Left ventricle myocardium superior (tissue), 1 donor: ENCODE results near the gene STON2. TPM values are rescaled to one million over a fixed set of nuclear protein-coding genes. Genes with fewer than 3 reads are reported as not detected.

ENCODE experiments used
- ATAC-seq: fragments of 200-7000 bp; cut with Tn5 transposase; one replicate; pipeline ENCODE4 v1.9.1; 2020; ENCODE audit warnings: mild to moderate bottlenecking, moderate library complexity
- DNase-seq: peaks from one replicate; pipeline ENCODE4 v3.0.0-alpha.2; 2020
- intact Hi-C: fragments of 100-400 bp; cut with micrococcal nuclease; formaldehyde crosslinking; loops from one replicate; pipeline ENCODE4 v1.11.0; 2022
- total RNA-seq: library from RNA; stranded (reverse); fragmentation: NEBNext Ultra II Directional; extraction: Animal tissue kit (Norgen Biotek cat#: 25700); gene quantifications from one replicate; pipeline ENCODE4 v1.2.1, GENCODE V29; 2021
- donor health status: DM: no; HTN: yes; CAD: no; lungs with severe emphysema.

The STON2 gene
- total RNA-seq, 1 donor from 2014 or later = 9.3 TPM

GRCh38 chr14:81423504-81423903 is 23.4 kb upstream of the STON2 start:
- DNase-seq (peak; percentile 68), ATAC-seq (peak; percentile 92)
- intact Hi-C loops = no loop called here

- no peak for DNase-seq
- no peak for ATAC-seq
- intact Hi-C loops = no loop called here
Observed at GRCh38 chr14:81418057-81418790, 18.1 kb upstream of the STON2 start.

- DNase-seq (no peak), ATAC-seq (no peak)
- intact Hi-C loops = no loop called here
Observed at GRCh38 chr14:81416981-81417380, 16.9 kb upstream of the STON2 start.

- no peak for DNase-seq
- intact Hi-C loops = no loop called here
- peak; percentile 60 for ATAC-seq
Observed at GRCh38 chr14:81416194-81416952, 16.2 kb upstream of the STON2 start.

GRCh38 chr14:81415781-81416180 is 15.7 kb upstream of the STON2 start:
- intact Hi-C loops = no loop called here

GRCh38 chr14:81414123-81414522 is 14.0 kb upstream of the STON2 start:
- intact Hi-C loops = no loop called here
- ATAC-seq (no peak), DNase-seq (no peak)

More at GRCh38 chr14:81415781-81416180, 15.7 kb upstream of the STON2 start:
- no peak for DNase-seq
- no peak for ATAC-seq

GRCh38 chr14:81412779-81413178 is 12.7 kb upstream of the STON2 start:
- intact Hi-C loops = no loop called here
- DNase-seq (no peak), ATAC-seq (no peak)

- intact Hi-C loops = no loop called here
- DNase-seq (no peak), ATAC-seq (no peak)
Observed at GRCh38 chr14:81408595-81408994, 8.5 kb upstream of the STON2 start.

GRCh38 chr14:81406863-81407262 is 6.7 kb upstream of the STON2 start:
- intact Hi-C loops = no loop called here
- DNase-seq = no peak
- peak; percentile 27 for ATAC-seq

GRCh38 chr14:81402123-81402495 is 2.0 kb upstream of the STON2 start:
- no peak for DNase-seq
- intact Hi-C loops = no loop called here
- ATAC-seq = no peak

- intact Hi-C loops = no loop called here
- DNase-seq (no peak), ATAC-seq (peak; percentile 49)
Observed at GRCh38 chr14:81401420-81402122, 1.4 kb upstream of the STON2 start.

GRCh38 chr14:81400852-81401251 is 728 bp upstream of the STON2 start:
- ATAC-seq (peak; percentile 76), DNase-seq (no peak)
- intact Hi-C loops = no loop called here

- intact Hi-C loops = no loop called here
- DNase-seq = no peak
- ATAC-seq = no peak
Observed at GRCh38 chr14:81398196-81398891, 1.8 kb downstream of the STON2 start.

GRCh38 chr14:81396113-81396512 is 4.0 kb downstream of the STON2 start:
- ATAC-seq = no peak
- intact Hi-C loops = no loop called here
- no peak for DNase-seq

- intact Hi-C loops = no loop called here
- ATAC-seq = no peak
Observed at GRCh38 chr14:81394739-81395138, 5.4 kb downstream of the STON2 start.

GRCh38 chr14:81392976-81393643 is 7.0 kb downstream of the STON2 start:
- intact Hi-C loops = no loop called here
- DNase-seq = no peak
- ATAC-seq = no peak

More at GRCh38 chr14:81394739-81395138, 5.4 kb downstream of the STON2 start:
- no peak for DNase-seq

GRCh38 chr14:81392052-81392451 is 8.1 kb downstream of the STON2 start:
- ATAC-seq (no peak), DNase-seq (no peak)
- intact Hi-C loops = no loop called here

- intact Hi-C loops = no loop called here
- DNase-seq (no peak), ATAC-seq (peak; percentile 47)
Observed at GRCh38 chr14:81390696-81391095, 9.4 kb downstream of the STON2 start.

GRCh38 chr14:81388336-81388735 is 11.8 kb downstream of the STON2 start:
- no peak for ATAC-seq
- intact Hi-C loops = no loop called here

More at GRCh38 chr14:81388336-81388735, 11.8 kb downstream of the STON2 start:
- DNase-seq = no peak
